Measurements from ENCODE around the gene PLA2G1B. TPM values are rescaled to one million over a fixed set of nuclear protein-coding genes. Genes with fewer than 3 reads are reported as not detected.

PLA2G1B gene
- total and polyA plus RNA-seq, 2 of the 13 experiments (the other 11 are each of a cell fraction or from before 2014, with no cell fraction given), result 0.33 to 1.4 TPM

DNA sequence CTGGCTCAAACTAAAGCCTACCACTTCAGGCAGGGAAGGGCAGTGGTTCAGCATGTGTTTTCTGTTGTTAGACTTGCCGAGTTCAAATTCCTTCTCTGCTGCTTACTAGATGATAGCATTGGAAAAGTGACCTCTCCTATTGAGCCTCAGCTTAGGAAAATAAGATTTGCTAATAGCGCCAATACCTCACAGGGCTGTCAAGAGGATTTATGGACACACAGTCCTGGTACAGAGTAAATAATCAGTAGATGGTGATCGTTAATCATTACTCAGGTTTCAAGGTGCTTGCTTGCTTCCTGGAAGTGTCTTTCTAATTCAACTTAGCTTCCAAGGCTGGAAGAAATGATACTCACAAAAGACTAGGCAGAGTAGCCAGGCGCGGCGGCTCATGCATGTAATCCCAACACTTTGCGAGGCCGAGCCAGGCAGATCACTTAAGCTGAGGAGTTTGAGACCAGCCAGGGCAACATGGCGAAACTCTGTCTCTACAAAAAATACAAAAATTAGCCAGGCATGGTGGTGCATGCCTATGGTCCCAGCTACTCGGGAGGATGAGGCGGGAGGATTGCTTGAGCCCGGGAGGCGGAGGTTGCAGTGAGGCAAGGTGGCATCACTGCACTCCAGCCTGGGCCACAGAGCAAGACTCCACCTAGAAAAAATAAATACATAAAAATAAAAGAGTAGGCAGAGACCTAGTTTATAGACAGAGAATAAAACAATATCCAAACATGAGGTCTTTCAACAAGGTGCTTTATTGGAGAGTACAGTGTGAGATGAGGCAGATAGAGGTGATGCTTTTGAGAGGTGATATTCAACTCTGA is 6.0 kb downstream of the PLA2G1B start (continued):
- TF ChIP-seq, protein P1, sequence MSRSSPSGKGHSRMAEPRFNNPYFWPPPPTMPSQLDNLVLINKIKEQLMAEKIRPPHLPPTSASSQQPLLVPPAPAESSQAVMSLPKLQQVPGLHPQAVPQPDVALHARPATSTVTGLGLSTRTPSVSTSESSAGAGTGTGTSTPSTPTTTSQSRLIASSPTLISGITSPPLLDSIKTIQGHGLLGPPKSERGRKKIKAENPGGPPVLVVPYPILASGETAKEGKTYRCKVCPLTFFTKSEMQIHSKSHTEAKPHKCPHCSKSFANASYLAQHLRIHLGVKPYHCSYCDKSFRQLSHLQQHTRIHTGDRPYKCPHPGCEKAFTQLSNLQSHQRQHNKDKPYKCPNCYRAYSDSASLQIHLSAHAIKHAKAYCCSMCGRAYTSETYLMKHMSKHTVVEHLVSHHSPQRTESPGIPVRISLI (CRISPR knock-in tag; IDR thresholded peaks at IDR 0.05; ENCODE audit: borderline replicate concordance), result no peak
- TF ChIP-seq ZNF512B (CRISPR knock-in tag; IDR thresholded peaks at IDR 0.05; ENCODE audit: borderline replicate concordance), result no peak
- TF ChIP-seq, protein P2, sequence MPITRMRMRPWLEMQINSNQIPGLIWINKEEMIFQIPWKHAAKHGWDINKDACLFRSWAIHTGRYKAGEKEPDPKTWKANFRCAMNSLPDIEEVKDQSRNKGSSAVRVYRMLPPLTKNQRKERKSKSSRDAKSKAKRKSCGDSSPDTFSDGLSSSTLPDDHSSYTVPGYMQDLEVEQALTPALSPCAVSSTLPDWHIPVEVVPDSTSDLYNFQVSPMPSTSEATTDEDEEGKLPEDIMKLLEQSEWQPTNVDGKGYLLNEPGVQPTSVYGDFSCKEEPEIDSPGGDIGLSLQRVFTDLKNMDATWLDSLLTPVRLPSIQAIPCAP (CRISPR knock-in tag; IDR thresholded peaks at IDR 0.05; ENCODE audit: low read depth), result no peak
- TF ChIP-seq ZNF354B (CRISPR knock-in tag; IDR thresholded peaks at IDR 0.05), result no peak
- no peak for TF ChIP-seq ZNF24 (IDR thresholded peaks at IDR 0.05)
- TF ChIP-seq ZNF780A (CRISPR knock-in tag; IDR thresholded peaks at IDR 0.05), result no peak
- peak; percentile 74 for TF ChIP-seq ZNF614 (CRISPR knock-in tag; IDR thresholded peaks at IDR 0.05; ENCODE audit: borderline replicate concordance)
- no peak for TF ChIP-seq THYN1 (CRISPR knock-in tag; IDR thresholded peaks at IDR 0.05; ENCODE audit: borderline replicate concordance, low read depth)
- TF ChIP-seq MEIS1 (CRISPR knock-in tag; IDR thresholded peaks at IDR 0.05; ENCODE audit: borderline replicate concordance), result peak; percentile 99
- TF ChIP-seq REXO4 (CRISPR knock-in tag; IDR thresholded peaks at IDR 0.05; ENCODE audit: borderline replicate concordance), result no peak
- no peak for TF ChIP-seq CREB1 (IDR thresholded peaks at IDR 0.05)
- no peak for TF ChIP-seq CREB1 (CRISPR knock-in tag; IDR thresholded peaks at IDR 0.05)
- no peak for TF ChIP-seq KDM5A (IDR thresholded peaks at IDR 0.05; ENCODE audit: borderline replicate concordance, low read length)
- TF ChIP-seq SRSF9 (IDR thresholded peaks at IDR 0.05; ENCODE audit: borderline replicate concordance, insufficient read depth, low read depth, low read length, poor library complexity, severe bottlenecking), result no peak
- no peak for TF ChIP-seq ZNF432 (CRISPR knock-in tag; IDR thresholded peaks at IDR 0.05; ENCODE audit: borderline replicate concordance)
- TF ChIP-seq FOXC1 (CRISPR knock-in tag; IDR thresholded peaks at IDR 0.05; ENCODE audit: borderline replicate concordance), result no peak
- no peak for TF ChIP-seq EEA1 (CRISPR knock-in tag; IDR thresholded peaks at IDR 0.05; ENCODE audit: borderline replicate concordance)
- TF ChIP-seq, protein P3, sequence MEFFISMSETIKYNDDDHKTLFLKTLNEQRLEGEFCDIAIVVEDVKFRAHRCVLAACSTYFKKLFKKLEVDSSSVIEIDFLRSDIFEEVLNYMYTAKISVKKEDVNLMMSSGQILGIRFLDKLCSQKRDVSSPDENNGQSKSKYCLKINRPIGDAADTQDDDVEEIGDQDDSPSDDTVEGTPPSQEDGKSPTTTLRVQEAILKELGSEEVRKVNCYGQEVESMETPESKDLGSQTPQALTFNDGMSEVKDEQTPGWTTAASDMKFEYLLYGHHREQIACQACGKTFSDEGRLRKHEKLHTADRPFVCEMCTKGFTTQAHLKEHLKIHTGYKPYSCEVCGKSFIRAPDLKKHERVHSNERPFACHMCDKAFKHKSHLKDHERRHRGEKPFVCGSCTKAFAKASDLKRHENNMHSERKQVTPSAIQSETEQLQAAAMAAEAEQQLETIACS (CRISPR knock-in tag; IDR thresholded peaks at IDR 0.05), result no peak
- TF ChIP-seq ZNF234 (CRISPR knock-in tag; conservative IDR thresholded peaks at IDR 0.05), result no peak
- TF ChIP-seq PAF1 (CRISPR knock-in tag; IDR thresholded peaks at IDR 0.05), result no peak
- no peak for TF ChIP-seq ZNF644 (CRISPR knock-in tag; IDR thresholded peaks at IDR 0.05; ENCODE audit: low read depth)
- TF ChIP-seq SMAD9 (CRISPR knock-in tag; IDR thresholded peaks at IDR 0.05), result no peak
